Activated B cell treated with CpG ODN at 0.5 μM for 24 hours (primary cell): ENCODE data around the gene RFT1. TPM values are rescaled to one million over a fixed set of nuclear protein-coding genes. Genes with fewer than 3 reads are reported as not detected.
A peak's percentile ranks its signal among the peaks of the same experiment; 100 is the strongest.

Source experiments
- ATAC-seq: fragments of 200-7000 bp; cut with Tn5 transposase; one replicate; pipeline ENCODE4 v1.10.0; 2021; ENCODE audit warnings: low read depth, mild to moderate bottlenecking, moderate library complexity
- CTCF ChIA-PET: fragments of 350-600 bp; sonication (Branson Sonifier 250); formaldehyde crosslinking; loops from one replicate; lab custom pipeline; 2021; ENCODE audit warnings: antibody characterized with exemption; lab: Charles Lee
- POLR2A ChIA-PET: fragments of 350-600 bp; sonication (Branson Sonifier 250); formaldehyde crosslinking; loops from one replicate; lab custom pipeline; 2021; ENCODE audit warnings: antibody characterized with exemption; lab: Charles Lee
- DNase-seq: peaks from one replicate; pipeline ENCODE4 v3.0.0; 2022
- H3K27ac Mint-ChIP-seq: one replicate; pipeline ENCODE4 v1.8.0; 2020; ENCODE audit warnings: mixed read lengths
- H3K27me3 Mint-ChIP-seq: one replicate; pipeline ENCODE4 v1.8.0; 2021; ENCODE audit warnings: mixed read lengths
- H3K36me3 Mint-ChIP-seq: one replicate; pipeline ENCODE4 v1.8.0; 2021; ENCODE audit warnings: low read depth, mixed read lengths
- H3K4me1 Mint-ChIP-seq: one replicate; pipeline ENCODE4 v1.8.0; 2021; ENCODE audit warnings: mixed read lengths
- H3K4me3 Mint-ChIP-seq: one replicate; pipeline ENCODE4 v1.8.0; 2020; ENCODE audit warnings: mild to moderate bottlenecking, mixed read lengths
- H3K9me3 Mint-ChIP-seq: one replicate; pipeline ENCODE4 v1.8.0; 2020; ENCODE audit warnings: mixed read lengths
- intact Hi-C: fragments of 100-400 bp; cut with micrococcal nuclease; formaldehyde crosslinking; loops from one replicate; pipeline ENCODE4 v1.15.1; 2024
- total RNA-seq: library from RNA; stranded (reverse); gene quantifications from 2 replicates; pipeline ENCODE4 v1.2.3, GENCODE V29; 2022
- TF ChIP-seq, protein P1 (sequence below): fragments of 200-600 bp; IDR thresholded peaks from one replicate; pipeline ENCODE4 v1.8.0; 2022; ENCODE audit warnings: antibody characterized with exemption, mild to moderate bottlenecking

RFT1 gene
- total RNA-seq, 1 donor from 2014 or later: 23.6 TPM

DNA sequence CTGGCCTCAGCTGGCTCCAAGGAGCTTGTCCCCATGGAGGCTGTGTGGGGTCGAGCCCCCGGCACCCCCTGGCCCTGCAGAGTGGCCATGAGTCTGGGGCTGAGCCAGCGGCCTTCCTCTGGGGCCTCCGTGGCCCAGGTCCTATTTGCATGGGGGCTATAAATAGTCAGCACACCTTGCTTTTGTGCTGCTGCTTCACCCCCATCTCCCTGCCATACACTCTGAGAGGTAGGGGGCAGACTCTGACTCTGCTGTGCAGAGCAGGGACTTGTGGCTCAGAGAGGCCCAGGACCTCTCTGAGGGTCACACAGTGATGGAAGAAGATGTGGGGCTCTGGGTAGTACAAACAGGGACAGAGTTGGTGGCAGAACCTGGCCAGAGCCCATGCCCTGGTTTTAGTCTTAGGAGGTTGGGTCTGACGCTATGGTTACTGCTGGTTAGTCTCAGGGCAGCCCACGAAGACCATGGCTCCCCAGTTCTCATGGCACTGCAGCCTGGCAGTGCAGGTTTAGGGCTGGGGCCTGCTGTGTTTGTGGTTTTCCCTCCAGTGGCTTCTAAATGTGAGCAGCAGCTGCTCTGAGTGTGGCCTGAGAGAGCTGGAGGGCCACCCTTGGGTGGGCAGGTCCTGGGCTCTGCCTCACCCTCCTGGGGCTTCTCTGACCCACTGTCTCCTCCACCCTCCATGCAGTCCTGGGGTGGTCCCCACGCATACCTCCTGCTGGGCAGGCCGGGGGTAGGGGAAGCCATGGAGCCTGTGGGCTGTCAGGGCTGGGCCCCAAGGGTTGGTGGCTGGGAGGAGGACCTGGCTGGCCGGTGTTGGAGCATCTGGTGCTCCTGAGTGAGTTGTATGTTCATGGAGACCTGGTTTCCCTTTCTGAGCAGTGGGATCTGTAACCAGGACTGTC, 44.4 kb upstream of the RFT1 start:
- peaks cover 90% of the 10 kb centered on the region for H3K4me1 Mint-ChIP-seq
- POLR2A ChIA-PET: interaction anchor here (0.9 kb wide), 1 partner anchor 10 kb away, joined by 6 read pairs; no protein-coding TSS in a partner anchor
- peak; percentile 18 for ATAC-seq
- CTCF ChIA-PET: no interaction called here
- intact Hi-C loops: no loop called here
- peaks cover 56% of the 10 kb centered on the region for H3K36me3 Mint-ChIP-seq
- TF ChIP-seq, protein P1, sequence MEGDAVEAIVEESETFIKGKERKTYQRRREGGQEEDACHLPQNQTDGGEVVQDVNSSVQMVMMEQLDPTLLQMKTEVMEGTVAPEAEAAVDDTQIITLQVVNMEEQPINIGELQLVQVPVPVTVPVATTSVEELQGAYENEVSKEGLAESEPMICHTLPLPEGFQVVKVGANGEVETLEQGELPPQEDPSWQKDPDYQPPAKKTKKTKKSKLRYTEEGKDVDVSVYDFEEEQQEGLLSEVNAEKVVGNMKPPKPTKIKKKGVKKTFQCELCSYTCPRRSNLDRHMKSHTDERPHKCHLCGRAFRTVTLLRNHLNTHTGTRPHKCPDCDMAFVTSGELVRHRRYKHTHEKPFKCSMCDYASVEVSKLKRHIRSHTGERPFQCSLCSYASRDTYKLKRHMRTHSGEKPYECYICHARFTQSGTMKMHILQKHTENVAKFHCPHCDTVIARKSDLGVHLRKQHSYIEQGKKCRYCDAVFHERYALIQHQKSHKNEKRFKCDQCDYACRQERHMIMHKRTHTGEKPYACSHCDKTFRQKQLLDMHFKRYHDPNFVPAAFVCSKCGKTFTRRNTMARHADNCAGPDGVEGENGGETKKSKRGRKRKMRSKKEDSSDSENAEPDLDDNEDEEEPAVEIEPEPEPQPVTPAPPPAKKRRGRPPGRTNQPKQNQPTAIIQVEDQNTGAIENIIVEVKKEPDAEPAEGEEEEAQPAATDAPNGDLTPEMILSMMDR: no peak
- H3K27ac Mint-ChIP-seq: peak overlapping the region; percentile 53
- DNase-seq: no peak
- H3K4me3 Mint-ChIP-seq: peak overlapping the region; percentile 32
- H3K9me3 Mint-ChIP-seq: no peaks in the 10 kb centered on the region
- H3K27me3 Mint-ChIP-seq: no peaks in the 10 kb centered on the region

DNA sequence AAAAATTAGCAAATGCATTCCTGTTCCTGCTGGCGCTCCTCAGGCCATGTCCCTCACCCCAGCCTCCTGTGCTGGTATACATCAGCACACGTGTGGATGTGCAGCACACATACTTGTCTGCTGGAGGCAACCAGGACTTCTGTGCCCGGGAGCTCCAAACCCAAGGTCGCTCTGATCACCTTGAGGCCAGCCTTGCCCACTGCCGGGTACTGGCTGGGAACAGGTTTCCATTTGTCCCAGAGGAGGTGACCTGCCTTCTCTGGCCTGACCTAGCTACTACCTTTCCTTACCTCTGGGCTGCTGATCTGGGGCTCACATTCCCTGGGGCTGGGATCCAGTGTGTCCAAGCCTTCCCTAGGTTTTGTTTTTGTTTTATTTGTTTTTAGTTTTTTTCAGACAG, 42.9 kb upstream of the RFT1 start:
- Mint-ChIP-seq H3K27ac (no peak overlapping the region), H3K27me3 (no peaks in the 10 kb centered on the region), H3K36me3 (peaks cover 45% of the 10 kb centered on the region), H3K4me3 (no peak overlapping the region), H3K9me3 (no peaks in the 10 kb centered on the region), H3K4me1 (peaks cover 91% of the 10 kb centered on the region)
- TF ChIP-seq, protein P1: no peak
- intact Hi-C loops: no loop called here
- ChIA-PET CTCF (no interaction called here), POLR2A (interaction anchor here (11.8 kb wide), 1 partner anchor 8 kb away, joined by 105 read pairs; no protein-coding TSS in a partner anchor)
- DNase-seq: no peak
- ATAC-seq: no peak

DNA sequence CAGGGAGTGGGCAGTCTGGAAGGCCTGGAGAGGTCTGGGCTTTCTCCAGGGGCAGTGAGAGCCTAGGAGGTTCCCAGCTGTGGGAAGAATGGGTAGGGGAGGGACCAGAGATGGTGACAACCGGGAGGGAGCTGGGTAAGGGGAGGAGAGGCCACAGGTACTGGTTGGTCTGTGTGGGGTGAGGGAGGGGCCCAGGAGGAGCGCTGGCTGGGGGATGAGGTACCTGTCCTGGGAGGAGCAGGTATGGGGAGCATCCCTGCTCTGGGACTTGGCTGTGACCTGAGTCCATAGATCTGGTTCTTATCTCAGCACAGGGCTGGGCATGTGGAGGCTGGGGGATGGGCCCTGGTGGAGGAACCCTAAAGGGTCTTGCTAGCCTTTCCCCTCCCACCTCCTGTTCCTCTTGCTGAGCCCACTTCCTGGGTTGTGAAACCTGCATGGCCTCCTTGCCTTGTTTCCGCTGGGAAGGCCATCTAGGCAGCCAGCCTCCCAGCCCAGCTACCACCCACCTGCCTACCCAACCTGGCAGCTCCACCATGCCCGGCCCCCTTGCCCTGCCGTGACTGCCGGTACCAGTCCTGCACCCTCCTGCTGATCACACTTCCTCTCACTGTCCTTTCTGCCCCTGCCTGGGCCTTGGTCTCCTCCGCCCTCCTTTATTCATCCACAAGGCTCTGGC, 41.7 kb upstream of the RFT1 start:
- H3K27ac Mint-ChIP-seq: peak overlapping the region; percentile 69
- H3K9me3 Mint-ChIP-seq: no peaks in the 10 kb centered on the region
- no peaks in the 10 kb centered on the region for H3K27me3 Mint-ChIP-seq
- DNase-seq (no peak), ATAC-seq (peak; percentile 12)
- peaks cover 42% of the 10 kb centered on the region for H3K36me3 Mint-ChIP-seq
- peak overlapping the region; percentile 50 for H3K4me3 Mint-ChIP-seq
- CTCF ChIA-PET: no interaction called here
- intact Hi-C loops: no loop called here
- POLR2A ChIA-PET: interaction anchor here (0.7 to 11.8 kb wide), 2 partner anchors 9 kb away, joined by 3 to 105 read pairs; no protein-coding TSS in a partner anchor
- TF ChIP-seq, protein P1: no peak
- peaks cover 95% of the 10 kb centered on the region for H3K4me1 Mint-ChIP-seq

DNA sequence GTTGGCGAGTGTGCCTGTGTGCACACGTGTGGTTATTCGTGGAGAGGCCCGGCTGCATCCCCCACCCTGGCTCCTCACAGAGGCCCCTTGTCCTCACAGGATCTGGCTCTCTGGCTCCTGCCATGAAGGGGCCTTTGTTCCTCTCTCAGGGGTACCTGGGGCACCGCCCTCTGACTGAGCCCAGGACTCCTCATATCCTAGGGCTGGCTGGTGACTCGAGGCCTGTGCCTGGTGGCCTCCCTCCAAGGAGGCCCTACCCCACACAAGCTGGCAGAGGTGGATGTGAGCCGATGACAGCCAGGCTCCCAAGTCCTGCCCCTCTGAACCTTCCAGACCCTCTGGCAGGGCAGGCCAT, 40.8 kb upstream of the RFT1 start:
- no peaks in the 10 kb centered on the region for H3K27me3 Mint-ChIP-seq
- ATAC-seq (no peak), DNase-seq (no peak)
- H3K27ac Mint-ChIP-seq: peak overlapping the region; percentile 66
- H3K9me3 Mint-ChIP-seq: no peaks in the 10 kb centered on the region
- intact Hi-C loops: no loop called here
- ChIA-PET POLR2A (interaction anchor here (1.5 to 11.8 kb wide), 3 partner anchors 10 to 26 kb away, joined by 4 to 105 read pairs (median 9); partner anchors contain the start of gene PRKCD), CTCF (no interaction called here)
- H3K36me3 Mint-ChIP-seq: peaks cover 40% of the 10 kb centered on the region
- H3K4me3 Mint-ChIP-seq: peak overlapping the region; percentile 56
- TF ChIP-seq, protein P1: no peak
- H3K4me1 Mint-ChIP-seq: peaks cover 98% of the 10 kb centered on the region
